ENCODE results near the gene SPINK8.

DNA sequence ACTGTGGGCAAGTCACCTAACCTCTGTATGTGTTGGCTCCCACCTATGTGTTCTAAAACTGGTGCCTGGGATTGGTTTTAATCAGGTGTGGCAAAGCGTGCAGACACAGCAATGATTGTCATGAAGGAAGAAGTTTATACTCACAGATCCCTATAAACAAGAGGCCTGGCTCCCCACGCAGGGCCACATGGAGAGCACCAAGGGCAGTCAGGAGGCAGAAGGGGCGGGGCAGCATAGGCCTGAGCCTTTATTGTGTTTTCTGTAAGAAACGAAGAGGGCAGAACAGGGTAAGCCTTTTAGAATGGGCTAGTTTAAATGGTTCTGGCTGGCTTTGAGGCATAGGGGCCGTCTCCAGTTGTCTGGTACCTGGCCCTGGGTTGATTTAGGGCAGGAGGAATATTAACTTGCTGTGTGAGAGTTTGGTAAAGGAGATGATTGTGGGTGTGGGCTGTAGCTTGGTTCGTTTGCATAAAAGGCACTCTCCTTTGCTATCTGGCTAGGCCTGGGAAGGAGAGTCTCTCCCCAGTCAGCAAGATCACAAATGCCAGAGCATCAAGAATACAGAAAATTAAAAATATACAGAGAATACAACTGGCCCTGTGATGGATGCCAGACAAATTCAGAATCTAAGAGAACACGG is 36.4 kb upstream of the SPINK8 start:
- no peak for TF ChIP-seq SUZ12 (IDR thresholded peaks at IDR 0.05; ENCODE audit: extremely low read depth, insufficient read depth, insufficient read length)
- TF ChIP-seq ZNF274 (IDR thresholded peaks at IDR 0.05; ENCODE audit: low read depth, low read length), result no peak

Data from NT2/D1 (cell line).